Measurements from ENCODE around the gene SPATA13. TPM values are rescaled to one million over a fixed set of nuclear protein-coding genes. Genes with fewer than 3 reads are reported as not detected.
"Not testable (repeated sequence)": the region's sequence is repeated elsewhere in the genome, so short reads cannot be mapped to it uniquely, and the experiment has no call there.

Gene SPATA13
- total RNA-seq, 1 donor from 2014 or later: 20.1 TPM

DNA sequence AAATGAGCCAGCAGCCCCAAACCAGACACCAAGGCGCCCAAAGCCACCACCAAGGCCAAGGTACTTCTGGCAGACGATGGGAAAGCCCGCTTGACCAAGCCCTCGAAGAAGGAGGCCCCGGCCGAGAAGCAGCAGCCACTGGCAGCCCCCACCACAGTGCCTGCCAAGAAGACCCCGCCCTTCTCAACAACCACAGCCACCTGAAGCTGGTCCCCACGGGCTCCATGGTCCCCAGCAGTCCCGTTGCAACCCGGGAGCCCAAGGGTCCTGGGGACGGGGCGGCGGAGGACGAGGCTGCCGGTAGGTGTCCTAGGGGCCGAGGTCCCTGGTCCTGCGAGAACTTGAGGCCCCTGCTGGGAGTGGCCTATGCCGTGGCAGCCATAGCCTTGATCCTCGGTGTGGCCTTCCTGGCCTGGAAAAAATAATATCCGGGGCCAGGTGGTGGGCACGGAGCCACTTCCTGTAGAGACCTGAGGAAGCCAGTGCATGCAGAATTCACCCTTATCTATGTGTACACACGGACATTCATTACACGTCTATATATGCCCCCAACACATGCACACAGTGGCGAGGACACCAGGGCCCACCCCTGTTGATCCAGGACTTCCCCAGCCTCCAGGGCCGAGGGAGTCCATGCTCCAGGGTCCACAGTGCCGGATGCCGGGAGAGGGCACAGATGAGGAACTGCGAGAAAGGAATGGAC is 162.7 kb downstream of the SPATA13 start:
- H3K4me3 ChIP-seq: no peak overlapping the region
- TF ChIP-seq, protein P1, sequence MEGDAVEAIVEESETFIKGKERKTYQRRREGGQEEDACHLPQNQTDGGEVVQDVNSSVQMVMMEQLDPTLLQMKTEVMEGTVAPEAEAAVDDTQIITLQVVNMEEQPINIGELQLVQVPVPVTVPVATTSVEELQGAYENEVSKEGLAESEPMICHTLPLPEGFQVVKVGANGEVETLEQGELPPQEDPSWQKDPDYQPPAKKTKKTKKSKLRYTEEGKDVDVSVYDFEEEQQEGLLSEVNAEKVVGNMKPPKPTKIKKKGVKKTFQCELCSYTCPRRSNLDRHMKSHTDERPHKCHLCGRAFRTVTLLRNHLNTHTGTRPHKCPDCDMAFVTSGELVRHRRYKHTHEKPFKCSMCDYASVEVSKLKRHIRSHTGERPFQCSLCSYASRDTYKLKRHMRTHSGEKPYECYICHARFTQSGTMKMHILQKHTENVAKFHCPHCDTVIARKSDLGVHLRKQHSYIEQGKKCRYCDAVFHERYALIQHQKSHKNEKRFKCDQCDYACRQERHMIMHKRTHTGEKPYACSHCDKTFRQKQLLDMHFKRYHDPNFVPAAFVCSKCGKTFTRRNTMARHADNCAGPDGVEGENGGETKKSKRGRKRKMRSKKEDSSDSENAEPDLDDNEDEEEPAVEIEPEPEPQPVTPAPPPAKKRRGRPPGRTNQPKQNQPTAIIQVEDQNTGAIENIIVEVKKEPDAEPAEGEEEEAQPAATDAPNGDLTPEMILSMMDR (IDR thresholded peaks at IDR 0.05): no peak
- TF ChIP-seq POLR2A (IDR thresholded peaks at IDR 0.05) (no peak), POLR2AphosphoS5 (IDR thresholded peaks at IDR 0.05; ENCODE audit: insufficient read depth in 1 of 2, low read depth in 1 of 2) (no peak)
- H3K4me1 ChIP-seq: no peaks in the 10 kb centered on the region
- no peak overlapping the region for H3K27ac ChIP-seq
- H3K27me3 ChIP-seq: no peaks in the 10 kb centered on the region
- DNase-seq (ENCODE audit: extremely low spot score in 2 of 2): peak in 1 of 2 donors; percentile 64
- H3K9me3 ChIP-seq: no peaks in the 10 kb centered on the region
- no peaks in the 10 kb centered on the region for H3K36me3 ChIP-seq
- intact Hi-C loops (cut with DNase I): no loop called here

DNA sequence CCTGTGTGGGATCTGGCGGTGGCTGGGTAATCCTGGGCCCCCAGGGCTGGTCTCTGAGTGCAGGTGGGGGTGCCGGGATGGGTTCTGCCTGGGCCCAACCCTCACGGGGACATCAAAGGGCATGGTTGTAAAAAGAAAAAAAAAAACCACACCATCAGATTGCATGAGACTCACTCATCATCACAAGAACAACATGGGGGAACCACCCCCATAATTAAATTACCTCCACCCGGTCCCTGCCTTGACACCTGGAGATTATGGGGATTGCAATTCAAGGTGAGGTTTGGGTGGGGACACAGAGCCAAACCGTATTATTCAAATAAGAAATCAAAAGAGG is 163.2 kb downstream of the SPATA13 start:
- intact Hi-C loops (cut with DNase I): no loop called here
- no peak overlapping the region for H3K4me3 ChIP-seq
- H3K27me3 ChIP-seq: no peaks in the 10 kb centered on the region
- no peak overlapping the region for H3K27ac ChIP-seq
- H3K4me1 ChIP-seq: no peaks in the 10 kb centered on the region
- no peaks in the 10 kb centered on the region for H3K36me3 ChIP-seq
- TF ChIP-seq, protein P1 (IDR thresholded peaks at IDR 0.05): no peak
- no peak for TF ChIP-seq POLR2AphosphoS5 (IDR thresholded peaks at IDR 0.05; ENCODE audit: insufficient read depth in 1 of 2, low read depth in 1 of 2)
- TF ChIP-seq POLR2A (IDR thresholded peaks at IDR 0.05): no peak
- no peak for DNase-seq (ENCODE audit: extremely low spot score in 2 of 2)
- H3K9me3 ChIP-seq: no peaks in the 10 kb centered on the region

DNA sequence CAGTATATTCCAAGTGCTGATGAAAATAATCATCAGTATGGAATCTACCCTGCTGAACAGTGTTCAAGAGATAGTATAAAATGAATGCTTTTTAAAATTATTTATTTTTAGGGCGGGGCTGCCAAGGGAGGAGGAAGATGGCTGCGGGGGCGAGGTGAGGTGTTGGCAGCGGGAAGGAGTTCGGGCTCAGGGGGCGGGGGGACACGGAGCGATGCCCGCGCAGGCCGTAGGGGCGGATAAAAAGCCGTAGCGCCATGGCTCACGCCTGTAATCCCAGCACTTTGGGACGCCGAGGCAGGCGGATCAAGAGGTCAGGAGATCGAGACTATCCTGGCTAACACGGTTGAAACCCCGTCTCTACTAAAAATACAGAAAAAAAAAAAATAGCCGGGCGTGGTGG is 167.1 kb downstream of the SPATA13 start:
- intact Hi-C loops (cut with DNase I); DNase-seq (ENCODE audit: extremely low spot score in 2 of 2); H3K27me3 ChIP-seq; H3K4me3 ChIP-seq; H3K36me3 ChIP-seq; H3K9me3 ChIP-seq; H3K27ac ChIP-seq; H3K4me1 ChIP-seq: not testable (repeated sequence)

DNA sequence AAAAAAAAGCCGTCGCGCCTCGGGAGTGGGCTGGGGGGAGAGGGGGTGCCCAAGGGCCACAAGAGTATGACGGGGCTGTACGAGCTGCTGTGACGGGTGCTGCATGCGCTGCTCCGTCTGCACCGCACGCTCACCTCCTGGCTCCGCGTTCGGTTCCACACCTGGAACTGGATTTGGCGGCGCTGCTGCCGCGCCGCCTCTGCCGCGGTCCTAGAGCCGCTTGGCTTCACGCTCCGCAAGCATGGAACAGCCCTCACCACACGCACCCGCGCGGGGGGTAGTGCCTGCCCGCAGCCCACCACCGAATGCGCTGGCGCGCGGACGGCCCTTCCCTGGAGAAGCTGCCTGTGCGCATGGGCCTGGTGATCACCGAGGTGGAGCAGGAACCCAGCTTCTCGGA is 167.6 kb downstream of the SPATA13 start:
- peak in 1 of 2 donors; percentile 27 for DNase-seq (ENCODE audit: extremely low spot score in 2 of 2)
- TF ChIP-seq POLR2AphosphoS5 (IDR thresholded peaks at IDR 0.05; ENCODE audit: insufficient read depth in 1 of 2, low read depth in 1 of 2) (no peak), POLR2A (IDR thresholded peaks at IDR 0.05) (no peak)
- TF ChIP-seq, protein P1 (IDR thresholded peaks at IDR 0.05): no peak
- no peak overlapping the region for H3K4me3 ChIP-seq
- H3K27ac ChIP-seq: no peak overlapping the region
- intact Hi-C loops (cut with DNase I): no loop called here
- no peaks in the 10 kb centered on the region for H3K36me3 ChIP-seq
- no peaks in the 10 kb centered on the region for H3K27me3 ChIP-seq
- no peaks in the 10 kb centered on the region for H3K9me3 ChIP-seq
- no peaks in the 10 kb centered on the region for H3K4me1 ChIP-seq

DNA sequence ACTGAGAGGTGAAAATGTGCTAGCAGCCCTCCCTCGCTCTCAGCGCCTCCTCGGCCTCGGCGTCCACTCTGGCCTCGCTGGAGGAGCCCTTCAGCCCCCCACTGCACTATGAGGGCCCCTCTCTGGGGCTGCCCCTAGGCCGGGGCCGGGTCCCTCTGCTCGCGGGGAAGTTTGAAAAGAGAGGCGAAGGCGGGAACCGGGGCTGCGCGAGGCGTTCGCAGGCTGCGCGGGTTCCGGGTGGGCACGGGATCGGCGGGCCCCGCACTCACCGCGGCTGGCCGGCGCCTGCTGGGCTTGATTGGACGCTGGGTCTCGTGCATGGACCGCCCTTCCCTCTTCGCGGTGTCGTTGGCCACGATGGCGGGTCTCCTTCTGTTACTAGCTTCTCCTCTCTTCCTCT is 178.2 kb downstream of the SPATA13 start:
- intact Hi-C loops (cut with DNase I): no loop called here

More for the DNA sequence above, 178.2 kb downstream of the SPATA13 start:
- Histone ChIP-seq H3K36me3 (no peaks in the 10 kb centered on the region), H3K27me3 (no peaks in the 10 kb centered on the region), H3K4me1 (no peaks in the 10 kb centered on the region), H3K27ac (no peak overlapping the region), H3K4me3 (no peak overlapping the region), H3K9me3 (no peaks in the 10 kb centered on the region)
- no peak for DNase-seq (ENCODE audit: extremely low spot score in 2 of 2)
- TF ChIP-seq POLR2A (IDR thresholded peaks at IDR 0.05): no peak
- TF ChIP-seq POLR2AphosphoS5 (IDR thresholded peaks at IDR 0.05; ENCODE audit: insufficient read depth in 1 of 2, low read depth in 1 of 2): no peak
- TF ChIP-seq, protein P1 (IDR thresholded peaks at IDR 0.05): no peak

Measured in vagina (tissue), 2 donors.